Thyroid gland (tissue), 4 donors: ENCODE results near the gene TMPRSS11A.

Source experiments
- CTCF ChIP-seq, 6 experiments: fragments of 200-600 bp in 3 of 6; fragments of 450-650 bp in 3 of 6; sonication (generic) in 3 of 6; IDR thresholded peaks; one replicate each; pipeline ENCODE4 v1.5.1; 2016 to 2019; ENCODE audit warnings: antibody characterized with exemption in 6 of 6, mild to moderate bottlenecking in 2 of 6, inconsistent platforms in 1 of 6, moderate library complexity in 1 of 6
- POLR2A ChIP-seq, 2 donors: fragments of 450-650 bp; IDR thresholded peaks; one replicate each; pipeline ENCODE4 v1.6.1; 2017; ENCODE audit warnings: antibody characterized with exemption in 2 of 2, mild to moderate bottlenecking in 2 of 2, moderate library complexity in 1 of 2

GRCh38 chr4:67933038-67933437 is 30.3 kb downstream of the TMPRSS11A start:
- no peak for TF ChIP-seq CTCF (IDR thresholded peaks at IDR 0.05)
- TF ChIP-seq POLR2A (IDR thresholded peaks at IDR 0.05) = no peak
